Nephron progenitor cell (in vitro differentiated cells): Measurements from ENCODE around the gene RBPJ.

Experiments
- DNase-seq: peaks from one replicate; pipeline ENCODE4 v3.0.0; 2021
- H3K27ac Mint-ChIP-seq: 2 replicates; pipeline ENCODE4 v1.8.0; 2021; ENCODE audit warnings: mild to moderate bottlenecking, moderate library complexity, mixed read lengths
- H3K27me3 Mint-ChIP-seq: 2 replicates; pipeline ENCODE4 v1.8.0; 2021; ENCODE audit warnings: mild to moderate bottlenecking, low read depth, mixed read lengths; ENCODE audit not compliant: poor library complexity
- H3K36me3 Mint-ChIP-seq: 2 replicates; pipeline ENCODE4 v1.8.0; 2021; ENCODE audit warnings: low read depth, mixed read lengths
- H3K4me1 Mint-ChIP-seq: 2 replicates; pipeline ENCODE4 v1.8.0; 2021; ENCODE audit warnings: mixed read lengths
- H3K4me3 Mint-ChIP-seq: 2 replicates; pipeline ENCODE4 v1.8.0; 2021; ENCODE audit warnings: mild to moderate bottlenecking, moderate library complexity, mixed read lengths
- H3K9me3 Mint-ChIP-seq: 2 replicates; pipeline ENCODE4 v1.8.0; 2021; ENCODE audit warnings: mild to moderate bottlenecking, moderate library complexity, mixed read lengths
- CTCF ChIP-seq: fragments of 200-600 bp; sonication (generic); IDR thresholded peaks from 2 replicates; pipeline ENCODE4 v1.5.0; 2021; ENCODE audit warnings: antibody characterized with exemption

The RBPJ gene

GRCh38 chr4:26424838-26425237 is 104.0 kb downstream of the RBPJ start:
- no peak for TF ChIP-seq CTCF
- no peaks in the 10 kb centered on the region for H3K27me3 Mint-ChIP-seq
- peaks cover 69% of the 10 kb centered on the region for H3K36me3 Mint-ChIP-seq
- no peak for DNase-seq
- no peaks in the 10 kb centered on the region for H3K9me3 Mint-ChIP-seq
- no peaks in the 10 kb centered on the region for H3K4me1 Mint-ChIP-seq
- no peak overlapping the region for H3K27ac Mint-ChIP-seq
- H3K4me3 Mint-ChIP-seq = no peak overlapping the region

- peaks cover 74% of the 10 kb centered on the region for H3K36me3 Mint-ChIP-seq
- H3K27me3 Mint-ChIP-seq = no peaks in the 10 kb centered on the region
- no peak overlapping the region for H3K27ac Mint-ChIP-seq
- no peaks in the 10 kb centered on the region for H3K9me3 Mint-ChIP-seq
- TF ChIP-seq CTCF = no peak
- no peak for DNase-seq
- no peaks in the 10 kb centered on the region for H3K4me1 Mint-ChIP-seq
- no peak overlapping the region for H3K4me3 Mint-ChIP-seq
Measured at GRCh38 chr4:26425953-26426352, 105.1 kb downstream of the RBPJ start.

GRCh38 chr4:26426892-26427291 is 106.1 kb downstream of the RBPJ start:
- no peaks in the 10 kb centered on the region for H3K4me1 Mint-ChIP-seq
- TF ChIP-seq CTCF = no peak
- H3K9me3 Mint-ChIP-seq = no peaks in the 10 kb centered on the region
- H3K36me3 Mint-ChIP-seq = peaks cover 72% of the 10 kb centered on the region
- H3K27me3 Mint-ChIP-seq = no peaks in the 10 kb centered on the region
- DNase-seq = no peak
- no peak overlapping the region for H3K4me3 Mint-ChIP-seq
- peak overlapping the region; percentile 34 for H3K27ac Mint-ChIP-seq

GRCh38 chr4:26429910-26430309 is 109.1 kb downstream of the RBPJ start:
- no peak for TF ChIP-seq CTCF
- Mint-ChIP-seq H3K4me3 (no peak overlapping the region), H3K4me1 (no peaks in the 10 kb centered on the region), H3K27ac (no peak overlapping the region), H3K36me3 (peaks cover 69% of the 10 kb centered on the region), H3K27me3 (no peaks in the 10 kb centered on the region), H3K9me3 (no peaks in the 10 kb centered on the region)
- no peak for DNase-seq

GRCh38 chr4:26431461-26432180 is 110.8 kb downstream of the RBPJ start:
- no peaks in the 10 kb centered on the region for H3K27me3 Mint-ChIP-seq
- peaks cover 64% of the 10 kb centered on the region for H3K36me3 Mint-ChIP-seq
- no peaks in the 10 kb centered on the region for H3K4me1 Mint-ChIP-seq
- H3K27ac Mint-ChIP-seq = peak overlapping the region; percentile 20
- H3K4me3 Mint-ChIP-seq = no peak overlapping the region
- no peak for DNase-seq
- TF ChIP-seq CTCF = no peak
- H3K9me3 Mint-ChIP-seq = no peaks in the 10 kb centered on the region

- Mint-ChIP-seq H3K4me3 (no peak overlapping the region), H3K27ac (peak overlapping the region; percentile 20), H3K9me3 (no peaks in the 10 kb centered on the region), H3K4me1 (no peaks in the 10 kb centered on the region), H3K36me3 (peaks cover 60% of the 10 kb centered on the region), H3K27me3 (no peaks in the 10 kb centered on the region)
- TF ChIP-seq CTCF = no peak
- DNase-seq = no peak
Measured at GRCh38 chr4:26432419-26432818, 111.6 kb downstream of the RBPJ start.
